Activated CD4-positive, CD25-positive, alpha-beta regulatory T cell treated with anti-CD3 and anti-CD28 coated beads, Interleukin-2, amount 50 U/mL, for 24 hours (primary cell): ENCODE data around the gene IFI30.
"Not testable (repeated sequence)": the region's sequence is repeated elsewhere in the genome, so short reads cannot be mapped to it uniquely, and the experiment has no call there.

ENCODE experiments used
- ATAC-seq, 2 donors: fragments of 150-1000 bp; cut with Tn5 transposase; one replicate each; pipeline ENCODE4 v1.10.0; 2021; ENCODE audit warnings: mild to moderate bottlenecking in 1 of 2, moderate library complexity in 1 of 2

The IFI30 gene

DNA sequence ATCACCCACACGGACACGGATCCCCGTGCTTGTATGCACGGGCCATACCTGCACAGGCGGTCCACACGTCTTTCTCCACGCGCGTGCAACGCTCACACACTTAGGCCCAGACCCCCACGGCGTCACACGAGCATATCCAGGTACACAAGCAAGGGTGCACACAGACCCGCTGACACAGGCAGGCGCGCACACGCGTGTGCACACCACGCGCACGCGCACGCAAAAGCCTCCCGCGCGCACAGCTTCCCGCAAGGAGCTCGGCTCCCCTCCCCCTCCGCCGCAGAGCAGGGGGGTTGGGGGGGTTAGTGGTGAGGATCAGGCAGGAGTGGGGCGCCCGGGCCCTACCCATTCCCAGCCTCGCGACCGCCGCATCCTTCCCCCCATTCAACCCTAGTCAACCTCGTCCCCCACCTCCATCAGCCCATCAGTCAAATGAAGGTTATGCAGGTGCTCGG lies 29.8 kb downstream of the IFI30 start:
- peak; percentile 3 to 6 for ATAC-seq

DNA sequence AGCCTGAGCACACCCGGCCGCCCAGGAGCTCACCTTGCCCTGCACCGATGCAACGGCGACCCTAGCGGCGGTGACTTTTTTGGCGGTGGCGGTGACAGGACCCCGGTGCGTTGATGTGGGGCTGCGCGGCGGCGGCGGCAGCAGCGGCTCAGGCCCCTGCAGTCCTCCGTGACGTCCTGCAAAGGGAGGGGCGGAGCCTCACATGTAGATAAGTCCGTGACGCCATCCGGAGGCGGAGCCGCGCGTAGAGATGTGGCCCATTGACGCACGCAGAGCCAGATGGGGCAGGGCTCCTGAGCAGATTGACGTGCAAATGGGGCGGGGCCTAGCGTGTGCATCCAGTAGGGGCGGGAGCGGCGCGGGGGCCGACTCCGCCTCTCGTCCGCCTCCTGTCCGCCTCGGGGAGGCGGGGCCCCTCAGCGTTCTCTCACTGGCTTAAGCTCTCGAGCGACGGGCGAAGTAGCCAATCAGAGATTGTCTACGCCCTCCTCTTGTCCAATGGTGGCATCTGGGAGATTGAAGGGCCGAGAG lies 30.3 kb downstream of the IFI30 start, which contains the start of gene RAB3A:
TSS of gene RAB3A (minus strand) at position 180 of the 531 bp plus-strand sequence. CDS start 1,302 bp downstream, outside the sequence.
- peak; percentile 90 to 92 for ATAC-seq

DNA sequence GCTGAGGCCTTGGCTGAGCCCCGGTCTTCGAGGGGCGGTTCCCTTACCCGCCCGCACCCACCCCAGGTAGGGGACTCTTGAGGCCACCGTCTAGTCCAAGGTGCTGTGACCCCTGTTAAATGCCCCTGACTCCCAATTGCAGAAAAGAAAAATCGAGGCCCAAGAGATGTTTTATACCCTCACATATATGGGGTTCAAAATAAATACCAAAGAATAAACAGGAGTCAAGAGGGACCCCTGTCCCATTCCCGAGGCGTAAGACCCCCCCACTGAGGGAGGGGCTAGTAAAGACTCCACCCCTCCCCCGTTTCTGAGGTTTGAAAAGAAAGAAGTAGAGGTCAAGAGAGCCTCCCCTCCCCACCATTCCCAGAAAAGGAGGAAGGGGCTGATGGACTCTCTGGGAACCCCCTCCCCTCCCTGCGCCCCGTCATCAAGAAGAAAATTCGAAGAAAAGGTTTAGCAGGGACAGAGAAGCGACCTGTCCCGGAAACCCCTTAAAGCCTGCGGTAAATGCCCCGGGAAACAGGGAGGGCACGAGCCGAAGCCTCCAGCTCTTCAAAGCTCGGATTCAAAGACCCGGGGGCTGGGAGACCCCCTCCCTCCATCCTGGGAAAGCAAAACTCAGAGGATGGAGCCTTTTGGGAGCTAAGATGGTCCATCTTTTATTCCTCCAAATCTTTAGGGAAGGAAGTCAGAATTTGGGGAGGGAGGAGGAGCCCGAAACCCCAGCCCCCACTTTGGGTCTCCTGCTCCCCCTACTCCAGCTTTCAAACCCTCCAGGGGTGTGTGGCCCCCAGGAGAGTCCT lies 31.0 kb downstream of the IFI30 start:
- peak in 1 of 2 donors; percentile 0 for ATAC-seq

DNA sequence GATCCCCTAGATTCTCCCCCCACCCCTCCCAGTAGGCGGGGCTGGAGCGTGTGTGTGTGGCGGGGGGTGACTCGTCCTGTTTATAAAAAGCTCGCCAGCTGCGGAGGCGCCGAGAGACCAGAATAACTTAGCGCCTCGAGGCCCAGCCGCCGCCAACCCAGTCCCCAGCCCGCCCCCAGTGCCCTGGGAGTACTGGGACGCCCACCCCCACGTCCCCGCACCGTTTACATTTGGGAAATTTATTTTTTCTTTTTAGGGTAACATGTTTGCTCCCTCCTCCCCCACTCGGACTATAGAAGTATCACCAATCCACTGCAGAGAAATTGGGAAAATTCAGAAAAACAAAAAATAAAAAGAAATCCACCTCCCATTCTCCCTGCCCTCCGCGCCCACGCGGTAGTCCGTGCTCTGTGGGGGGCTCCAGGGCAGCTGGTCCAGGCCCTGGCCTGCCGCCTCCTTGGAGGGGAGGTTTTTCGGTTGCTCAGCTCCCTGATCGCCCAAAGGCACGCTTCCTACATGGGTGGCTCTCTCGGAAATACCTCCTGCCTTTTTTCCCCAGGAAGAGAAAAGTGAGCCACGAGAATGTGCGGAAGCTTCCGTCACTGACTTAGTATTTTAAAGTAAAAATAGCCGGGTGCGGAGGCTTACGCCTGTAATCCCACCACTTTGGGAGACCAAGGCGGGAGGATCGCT lies 31.7 kb downstream of the IFI30 start:
- no peak for ATAC-seq

DNA sequence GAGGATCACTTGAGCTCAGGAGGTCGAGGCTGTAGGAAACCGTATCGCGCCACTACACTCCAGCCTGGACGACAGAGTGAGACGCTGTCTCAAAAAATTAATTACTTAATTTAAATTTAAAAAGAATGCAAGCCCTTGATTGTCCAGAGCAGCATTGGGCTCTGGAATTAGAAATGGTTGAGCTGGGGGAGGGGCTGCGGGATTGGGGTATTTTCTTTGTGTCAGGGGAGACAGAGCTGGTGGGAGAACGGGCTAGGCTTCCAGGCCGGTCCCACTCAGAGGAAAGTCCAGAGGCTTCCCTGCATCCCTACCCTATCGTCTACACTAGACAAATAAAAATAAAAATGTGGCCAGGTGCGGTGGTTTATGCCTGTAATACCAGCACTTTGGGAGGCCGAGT lies 32.4 kb downstream of the IFI30 start:
- no peak for ATAC-seq

DNA sequence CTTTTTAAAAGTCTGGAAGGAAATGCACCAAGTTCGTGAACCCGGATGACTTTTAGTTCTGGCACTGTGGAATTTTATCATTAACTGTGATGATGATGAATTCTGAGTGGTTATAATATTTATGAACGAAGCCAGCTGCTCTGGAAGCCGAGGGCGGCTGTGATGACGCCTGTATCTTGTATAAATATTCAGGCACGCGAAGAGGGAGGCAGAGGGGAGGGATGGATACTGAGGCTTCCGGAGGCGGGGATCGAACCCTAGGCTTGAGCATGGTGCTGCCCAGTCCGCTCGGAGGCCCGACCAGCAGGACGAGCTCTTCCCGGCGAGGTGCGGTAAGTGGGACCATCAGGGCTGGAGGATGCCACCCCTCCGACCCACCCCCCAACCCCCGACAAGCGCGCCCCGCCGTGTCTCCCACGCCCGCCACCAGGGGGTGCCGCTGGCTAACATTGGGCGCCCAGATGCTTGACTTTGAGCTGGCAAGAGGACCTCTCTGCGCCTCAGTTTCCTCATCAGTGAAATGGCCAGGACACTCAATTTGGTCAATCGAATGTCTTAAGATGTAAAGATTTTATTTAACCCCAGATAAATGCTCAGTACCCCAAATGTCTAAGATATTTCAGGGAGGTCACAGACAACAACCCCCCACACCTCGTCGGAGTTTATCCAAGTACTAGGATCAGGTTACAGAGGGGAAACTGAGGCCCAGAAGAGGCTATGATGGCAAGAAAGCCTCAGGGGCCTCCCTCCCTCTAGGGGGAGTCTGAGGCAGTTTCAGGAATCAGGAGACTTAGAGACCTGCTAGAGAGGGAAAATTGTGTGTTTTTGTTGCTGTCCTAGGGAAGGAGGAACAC lies 34.7 kb downstream of the IFI30 start:
- no peak for ATAC-seq

DNA sequence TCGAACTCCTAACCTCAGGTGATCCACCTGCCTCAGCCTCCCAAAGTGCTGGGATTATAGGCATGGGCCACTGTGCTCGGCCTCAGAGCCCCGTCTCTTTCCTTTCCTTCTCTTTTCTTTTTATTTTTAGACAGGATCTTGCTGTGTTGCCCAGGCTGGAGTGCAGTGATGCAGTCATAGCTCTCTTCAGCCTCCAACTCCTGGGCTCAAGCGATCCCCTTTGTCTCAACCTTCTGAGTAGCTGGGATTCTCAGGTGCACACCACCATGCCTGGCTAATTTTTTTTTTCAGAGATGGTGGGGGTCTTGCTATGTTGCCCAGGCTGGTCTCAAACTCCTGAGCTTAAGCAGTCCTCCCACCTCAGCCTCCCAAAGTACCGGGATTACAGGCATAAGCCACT lies 36.3 kb downstream of the IFI30 start:
- ATAC-seq: not testable (repeated sequence)

DNA sequence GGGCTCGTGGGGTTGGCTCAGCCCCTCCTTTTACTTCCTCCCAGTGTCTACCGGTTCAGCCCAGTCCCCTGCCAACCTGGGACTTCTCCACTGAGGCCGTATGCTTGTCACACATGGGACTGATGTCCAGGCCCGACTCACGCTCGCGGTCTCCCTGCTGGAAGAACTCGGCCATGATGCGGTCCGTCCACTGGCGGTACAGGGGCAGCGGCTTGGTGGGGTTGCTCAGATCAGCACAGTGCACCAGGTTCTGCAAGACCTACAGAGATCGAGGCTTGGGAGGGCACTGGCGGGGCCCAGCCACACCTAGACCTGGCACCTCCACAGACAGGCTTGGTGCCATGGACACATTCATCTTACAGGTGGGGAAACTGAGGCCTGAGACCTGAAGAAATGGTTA lies 38.1 kb downstream of the IFI30 start:
- ATAC-seq: no peak

DNA sequence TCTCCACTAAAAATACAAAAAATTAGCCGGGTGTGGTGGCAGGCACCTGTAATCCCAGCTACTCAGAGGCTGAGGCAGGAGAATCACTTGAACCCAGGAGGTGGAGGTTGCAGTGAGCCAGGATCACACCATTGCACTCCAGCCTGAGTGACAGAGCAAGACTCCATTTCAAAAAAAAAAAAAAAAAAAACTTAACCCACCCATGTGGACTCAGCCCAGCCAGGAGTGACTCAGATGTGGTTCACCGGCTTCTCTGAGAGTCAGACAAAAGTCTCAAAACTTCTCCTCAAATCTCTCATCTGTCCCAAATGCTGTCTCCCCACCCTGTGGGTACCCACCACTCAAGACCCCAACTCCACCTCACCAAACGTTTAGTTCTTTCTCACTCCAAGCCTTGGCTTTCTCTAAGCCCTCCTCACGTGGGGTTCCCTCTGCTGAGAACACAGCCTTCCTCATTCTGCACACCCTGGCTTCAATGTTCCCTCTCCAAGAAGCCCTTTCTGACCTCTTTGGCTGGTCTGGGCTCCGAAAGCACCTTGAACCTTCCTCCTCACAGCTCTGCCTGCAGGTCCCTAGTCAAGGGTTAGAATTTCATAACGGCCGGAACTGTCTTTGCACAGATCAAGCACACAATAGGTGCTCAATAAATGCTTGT lies 41.3 kb downstream of the IFI30 start:
- peak; percentile 51 to 57 for ATAC-seq

DNA sequence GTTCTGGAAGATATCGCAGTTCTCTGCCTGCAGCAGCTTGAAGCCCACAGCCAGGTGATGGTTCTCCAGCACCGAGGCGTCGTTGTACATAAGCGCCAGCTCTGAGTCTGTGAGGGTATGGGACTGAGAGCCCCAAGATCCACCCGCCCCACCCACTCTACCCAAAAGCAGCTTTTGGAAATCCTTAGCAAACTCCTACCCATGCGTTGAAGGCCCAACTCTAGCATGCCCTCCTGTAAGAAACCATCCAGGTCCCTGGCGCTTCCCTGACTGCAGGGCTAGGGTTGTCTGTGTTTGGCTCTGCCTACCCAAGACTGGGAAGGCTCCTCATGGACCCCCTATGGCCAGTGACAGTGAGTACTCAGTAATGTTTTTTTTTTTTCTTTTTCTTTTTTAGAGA lies 43.2 kb downstream of the IFI30 start:
- ATAC-seq: no peak

DNA sequence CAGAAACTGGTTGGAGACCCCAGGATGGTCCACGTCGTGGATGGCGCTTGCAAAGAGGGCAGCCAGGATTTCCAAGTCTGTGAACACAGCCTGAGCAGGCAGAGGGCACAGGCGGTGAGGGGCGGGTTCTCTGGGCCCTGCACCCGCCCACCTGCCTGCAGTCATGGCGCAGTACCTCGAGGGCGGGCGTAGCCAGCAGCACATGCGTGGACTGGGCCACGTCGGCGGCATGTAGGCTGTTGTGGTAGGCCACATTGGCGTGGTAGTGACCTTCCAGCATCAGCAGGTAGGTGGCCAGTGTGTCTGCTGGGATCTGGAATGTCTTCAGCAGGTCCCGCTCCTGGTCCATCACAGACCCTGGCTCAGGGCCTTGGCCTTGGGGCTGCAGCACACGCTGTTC lies 44.5 kb downstream of the IFI30 start:
- ATAC-seq: no peak

DNA sequence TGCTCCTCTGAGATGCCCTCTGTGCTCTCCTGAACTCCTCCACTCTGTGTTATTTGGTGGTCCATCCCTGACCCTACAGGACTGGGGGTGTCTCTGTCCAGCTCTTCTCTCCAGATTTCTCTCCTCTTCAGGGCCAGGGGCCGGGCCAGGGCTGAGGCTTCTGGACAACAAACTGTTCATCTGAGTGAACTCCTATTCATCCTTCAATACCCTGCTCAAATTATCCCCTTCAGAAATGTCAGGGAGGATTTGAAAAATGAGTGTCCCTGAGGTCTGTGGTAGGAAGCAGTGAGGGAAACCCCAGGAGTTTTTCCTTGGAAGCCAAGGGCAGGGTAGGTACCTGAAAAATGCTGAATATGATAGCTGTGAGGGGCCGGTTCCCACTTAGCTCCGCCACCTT lies 45.0 kb downstream of the IFI30 start:
- no peak for ATAC-seq

DNA sequence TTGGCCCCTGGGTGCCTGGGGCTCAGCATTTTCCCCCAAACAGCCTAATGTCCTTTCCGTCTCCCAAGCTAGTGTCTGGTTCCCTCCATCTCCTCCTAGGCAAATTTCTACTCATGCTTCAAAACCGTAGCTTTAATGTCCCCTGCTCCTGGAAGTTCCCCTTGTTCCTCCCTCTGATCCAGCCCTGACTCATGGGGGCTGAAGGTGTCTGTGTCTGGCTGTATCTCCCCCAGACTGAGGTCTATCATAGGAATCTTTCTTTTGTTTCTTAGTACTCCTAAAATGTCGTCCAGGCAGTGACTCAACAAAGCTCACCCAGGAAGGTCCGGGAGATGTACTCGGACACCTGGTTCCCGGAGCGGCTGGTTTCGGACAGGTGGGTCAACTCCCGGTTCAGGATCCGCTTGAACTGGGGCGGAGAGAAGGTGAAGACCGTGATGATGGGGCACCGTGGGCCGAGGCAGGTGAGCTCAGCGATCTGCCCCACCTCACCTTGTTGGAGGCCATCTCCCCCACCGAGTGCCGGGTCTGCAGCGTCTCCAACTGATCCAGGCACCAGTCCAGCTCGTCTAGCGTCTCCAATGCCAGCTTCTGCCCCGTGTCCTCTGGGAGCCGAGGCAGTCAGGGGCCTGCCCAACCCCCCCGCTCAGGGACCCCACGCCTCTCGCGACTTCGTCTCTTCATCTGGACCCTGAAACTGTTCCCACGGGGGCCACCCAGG lies 46.5 kb downstream of the IFI30 start:
- ATAC-seq: no peak

DNA sequence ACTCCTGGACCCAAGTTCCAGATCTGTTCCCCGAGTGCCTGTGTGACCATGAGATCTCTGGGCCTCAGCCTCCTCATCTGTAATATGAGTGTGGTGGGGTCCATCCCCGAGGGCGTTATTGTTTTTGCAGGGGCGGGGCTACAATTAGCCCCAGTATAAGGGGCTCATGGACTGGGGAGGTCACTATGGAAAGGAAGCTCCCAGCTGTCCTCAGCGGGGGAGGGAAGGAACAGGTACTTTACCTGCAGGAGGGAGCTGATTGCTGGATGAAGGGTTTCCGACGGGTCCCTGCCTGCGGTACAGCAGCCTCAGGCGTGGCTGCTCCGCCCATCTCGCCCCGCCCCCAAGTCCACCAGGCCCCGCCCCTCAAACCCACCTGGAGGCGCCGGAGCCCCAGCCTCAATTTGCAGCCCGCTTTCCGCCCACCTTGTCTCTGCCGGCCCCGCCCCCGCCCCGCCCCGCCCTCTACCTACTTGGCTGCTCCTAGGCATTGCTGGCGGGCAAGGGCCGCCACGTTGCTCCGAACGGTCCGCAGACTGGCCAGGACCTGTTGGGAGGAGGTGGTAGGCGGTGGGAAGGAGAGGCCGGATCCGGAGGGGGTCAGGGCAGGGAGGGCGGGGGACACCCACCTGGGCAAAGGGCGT lies 47.1 kb downstream of the IFI30 start:
- ATAC-seq: no peak

DNA sequence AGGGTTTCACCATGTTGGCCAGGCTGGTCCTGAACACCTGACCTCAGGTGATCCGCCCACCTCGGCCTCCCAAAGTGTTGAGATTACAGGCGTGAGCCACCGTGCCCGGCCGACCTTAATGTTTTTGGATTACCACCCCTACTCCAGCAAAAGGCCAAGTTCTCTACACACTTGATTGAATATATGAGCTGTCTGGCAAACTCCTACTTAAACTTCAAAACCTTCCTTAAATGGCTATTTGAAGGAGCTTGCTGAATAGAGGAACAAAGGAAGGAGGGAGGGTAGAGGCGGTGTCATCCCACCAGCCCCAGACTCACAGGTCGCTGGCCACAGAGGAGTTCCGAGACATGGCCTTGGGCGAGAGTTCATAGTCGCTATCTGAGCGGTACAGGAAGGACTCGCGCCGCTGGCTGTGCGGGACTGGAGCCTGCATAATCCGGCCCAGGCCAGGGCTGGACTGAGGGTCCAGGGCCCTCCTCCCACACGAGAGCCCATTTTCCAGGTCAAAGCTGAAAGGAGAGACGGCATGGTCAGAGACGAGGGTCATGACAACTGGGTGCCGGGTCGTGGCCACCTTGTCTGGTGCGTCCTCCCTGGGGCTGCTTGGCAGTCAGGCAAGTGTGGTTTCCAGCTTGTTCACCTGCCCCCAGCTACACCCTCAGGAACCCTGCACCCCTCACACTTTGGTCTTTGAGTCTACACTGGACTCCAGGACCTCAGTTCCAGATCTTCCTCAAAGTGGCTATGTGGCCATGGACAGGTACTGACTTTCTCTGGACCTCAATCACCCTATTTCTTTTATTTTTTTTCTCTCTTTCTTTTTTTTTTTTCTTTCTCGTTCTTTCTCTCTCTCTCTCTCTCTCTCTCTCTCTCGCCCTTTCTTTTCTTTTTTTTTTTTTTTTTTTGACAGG lies 48.5 kb downstream of the IFI30 start:
- ATAC-seq: no peak

DNA sequence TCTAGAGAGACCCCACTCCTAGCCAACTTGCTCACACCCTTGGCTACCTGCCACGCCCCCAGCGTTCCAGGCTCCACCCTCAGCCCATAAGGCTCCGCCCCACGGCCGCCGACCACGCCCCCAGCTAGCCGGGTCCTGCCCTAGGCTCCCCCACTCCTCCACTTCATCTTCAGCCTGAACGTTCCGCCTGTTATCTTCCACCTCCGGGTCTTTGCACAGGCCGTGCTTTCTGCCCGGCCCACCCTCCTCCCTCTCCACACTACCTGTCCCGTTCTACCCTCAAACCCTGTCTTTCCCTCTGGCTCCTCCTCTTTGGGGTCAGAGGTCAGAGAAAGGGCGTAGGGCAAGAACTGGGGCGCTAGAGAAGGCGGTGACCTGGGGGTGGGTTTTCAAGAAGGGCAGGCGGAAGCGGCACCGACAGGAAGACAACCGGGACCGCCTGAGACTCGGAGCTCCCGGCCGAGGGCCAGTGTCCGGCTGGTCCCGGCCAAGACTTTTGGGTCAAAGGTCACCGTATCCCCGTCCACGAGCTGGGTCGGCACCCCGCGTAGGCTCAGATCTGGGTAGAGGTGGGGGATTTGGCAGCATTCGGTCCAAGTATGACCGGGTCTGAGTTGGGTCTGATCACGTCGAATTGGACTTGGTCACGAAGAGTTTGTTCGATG lies 50.4 kb downstream of the IFI30 start:
- no peak for ATAC-seq

DNA sequence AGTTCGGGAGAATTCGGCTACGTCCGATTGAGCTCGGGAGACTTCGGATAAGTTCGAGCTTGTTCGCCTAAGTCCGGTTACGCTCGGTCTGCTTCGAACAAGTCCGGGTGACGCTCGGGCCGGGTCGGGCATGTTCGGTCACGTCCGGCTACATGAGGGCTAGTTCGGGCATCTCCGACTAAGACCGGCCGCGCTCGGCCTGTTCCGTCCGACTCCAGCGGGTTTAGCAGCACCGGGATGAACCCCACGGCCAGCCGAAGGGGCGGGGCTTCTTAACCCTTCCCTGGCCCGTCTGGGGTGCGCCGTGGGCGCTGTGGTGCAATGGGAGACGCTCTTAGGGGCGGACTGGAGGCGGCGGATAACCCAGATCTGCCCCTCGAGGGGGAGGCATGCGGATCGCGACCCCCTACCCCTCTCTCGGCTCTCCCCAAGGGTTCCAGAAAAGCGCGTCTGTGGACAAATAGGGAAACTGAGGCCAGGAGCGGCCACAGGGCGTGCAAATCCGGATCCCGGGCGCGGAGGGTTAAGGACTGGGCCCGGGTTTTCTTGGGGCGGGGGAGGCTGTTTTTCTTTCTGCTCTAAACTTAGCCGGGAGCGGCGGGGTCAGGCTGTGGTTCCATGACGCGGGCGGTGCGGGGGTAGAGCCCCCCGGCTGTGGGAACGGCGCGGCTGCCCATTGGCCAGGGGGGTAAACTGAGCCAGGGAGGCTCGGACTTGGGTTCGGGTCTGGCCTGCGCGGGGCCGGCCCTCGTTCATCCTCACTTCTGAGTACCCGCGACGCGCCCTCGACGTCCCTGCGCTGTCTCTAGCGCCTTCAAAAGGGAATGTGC lies 51.1 kb downstream of the IFI30 start:
- peak; percentile 96 to 98 for ATAC-seq

DNA sequence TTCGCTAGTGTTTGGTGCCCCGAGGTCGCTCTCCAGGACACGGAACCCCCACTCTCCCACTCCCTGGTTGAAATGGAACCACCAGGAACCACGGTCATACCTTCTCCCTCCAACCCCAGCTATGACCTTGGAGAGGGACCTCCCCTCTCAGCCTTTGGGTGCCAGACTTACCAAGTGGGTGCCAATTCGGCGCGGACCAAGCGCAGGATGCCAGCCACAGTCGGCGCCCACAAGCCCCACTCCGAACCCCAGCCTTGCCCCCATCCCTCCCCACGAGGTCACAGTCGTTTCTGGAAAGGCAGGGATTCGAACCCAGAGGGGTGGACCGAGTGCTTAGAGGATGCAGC lies 51.7 kb downstream of the IFI30 start:
- no peak for ATAC-seq
